ENCODE results near the gene C2CD4D.
A peak's percentile ranks its signal among the peaks of the same experiment; 100 is the strongest.
"Not testable (repeated sequence)": the region's sequence is repeated elsewhere in the genome, so short reads cannot be mapped to it uniquely, and the experiment has no call there.

C2CD4D gene

DNA sequence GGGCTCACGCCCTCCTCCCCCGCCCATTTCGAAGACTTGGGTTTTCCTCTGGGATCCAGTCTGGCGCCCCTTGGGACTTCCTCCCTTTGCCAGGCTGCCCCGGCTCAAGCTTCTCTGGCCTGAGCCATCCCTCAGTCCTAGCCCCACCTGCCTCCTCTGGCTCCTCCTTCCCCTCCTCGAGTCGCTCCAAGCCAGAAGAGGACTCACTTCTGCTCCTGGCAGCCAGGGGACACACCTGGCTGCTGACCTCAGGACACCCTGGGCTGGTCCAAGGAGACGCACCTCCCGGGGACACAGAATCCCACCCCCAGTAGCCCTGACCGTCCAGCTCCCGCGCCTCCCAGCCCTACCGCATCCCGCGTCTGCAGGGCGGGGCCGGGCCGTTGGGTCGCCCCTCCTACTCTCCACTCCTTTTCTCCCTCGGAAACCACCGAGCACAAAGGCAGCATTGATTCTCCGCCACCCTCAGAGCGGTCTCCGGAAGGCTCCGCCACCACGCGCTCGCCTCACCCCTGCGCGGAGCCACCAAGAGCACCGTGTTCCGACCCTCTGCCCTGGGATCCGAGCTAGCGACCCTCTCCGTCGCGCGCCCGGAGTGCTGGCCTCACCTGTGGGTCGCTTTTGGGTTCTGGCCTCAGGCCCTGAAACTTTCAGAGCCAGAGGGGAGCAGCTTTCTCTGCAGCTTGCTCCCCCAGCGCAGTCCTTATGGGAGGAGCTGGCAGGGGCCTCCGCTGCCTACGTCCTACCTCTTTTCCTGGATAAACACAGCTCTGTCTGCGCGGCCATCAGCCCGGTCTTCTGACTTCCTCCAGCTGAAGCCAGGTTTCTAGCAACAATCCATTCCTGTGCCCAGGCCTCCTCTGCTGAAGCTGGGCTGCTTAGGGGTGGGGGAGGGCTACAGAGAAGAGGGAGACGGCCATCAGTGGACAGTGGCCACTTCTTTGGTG is at the start of gene C2CD4D:
TSS of gene C2CD4D (minus strand) at position 364 of the 947 bp plus-strand sequence. CDS start 831 bp downstream, outside the sequence.
- DNase-seq, result peak; percentile 84

DNA sequence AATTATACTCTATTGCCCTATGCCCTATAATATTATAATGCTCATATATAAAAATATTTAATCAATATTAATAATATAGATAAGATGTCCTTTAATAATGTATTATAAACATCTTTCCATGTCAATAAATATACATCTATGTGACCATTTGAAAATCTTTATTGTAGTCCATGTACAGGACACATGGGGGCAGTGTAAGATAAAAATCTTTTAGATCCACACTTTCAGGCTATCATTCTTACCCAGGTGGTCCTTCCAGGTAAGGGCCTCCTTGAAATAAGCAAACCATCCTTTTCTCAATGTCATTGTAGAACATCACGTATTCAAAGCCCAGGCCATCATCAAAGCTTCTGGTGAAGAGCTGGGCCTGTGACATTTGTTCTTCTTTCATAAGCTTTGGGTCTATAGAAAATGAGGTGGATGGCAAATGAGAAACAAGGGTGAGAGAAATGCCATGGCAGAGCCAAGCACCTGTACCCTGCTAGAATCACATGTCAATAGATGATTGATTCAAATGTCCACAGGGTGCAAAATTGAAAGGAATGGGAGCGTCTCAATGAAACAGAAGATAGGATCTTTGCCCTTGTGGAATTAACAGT is 49.5 kb upstream of the C2CD4D start:
- DNase-seq, result no peak

DNA sequence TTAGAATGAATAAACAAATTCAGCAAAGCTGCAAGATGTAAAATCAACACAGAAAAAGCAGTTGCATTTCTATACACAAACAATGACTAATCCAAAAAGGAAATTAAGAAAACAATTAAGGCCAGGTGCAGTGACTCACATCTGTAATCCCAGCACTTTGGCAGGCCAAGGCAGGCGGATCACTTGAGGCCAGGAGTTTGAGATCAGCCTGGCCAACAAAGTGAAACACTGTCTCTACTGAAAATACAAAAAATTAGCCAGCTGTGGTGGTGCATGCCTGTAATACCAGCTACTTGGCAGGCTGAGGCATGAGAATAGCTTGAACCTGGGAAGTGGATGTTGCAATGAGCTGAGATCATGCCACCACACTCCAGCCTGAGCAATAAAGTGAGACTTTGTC is 47.4 kb upstream of the C2CD4D start:
- no peak for DNase-seq

DNA sequence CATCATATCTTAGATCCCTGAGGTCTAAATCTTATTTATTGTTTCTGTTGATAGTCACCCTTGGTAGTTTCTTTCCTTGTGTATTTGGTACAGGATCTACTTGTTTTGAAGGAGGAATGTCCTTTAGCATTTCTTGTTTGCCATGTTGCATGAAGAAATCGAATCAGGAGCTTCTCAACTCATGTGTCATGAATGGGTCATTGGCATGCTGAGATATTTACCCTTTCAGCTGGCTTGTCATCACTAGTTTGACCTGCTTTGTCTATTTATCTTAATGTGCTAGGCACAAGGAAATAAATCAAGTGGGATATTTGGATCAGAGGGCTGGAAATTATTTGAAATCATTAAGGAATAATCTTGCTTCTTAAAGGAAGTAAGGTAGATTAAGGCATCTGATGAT is 45.9 kb upstream of the C2CD4D start:
- DNase-seq, result no peak

DNA sequence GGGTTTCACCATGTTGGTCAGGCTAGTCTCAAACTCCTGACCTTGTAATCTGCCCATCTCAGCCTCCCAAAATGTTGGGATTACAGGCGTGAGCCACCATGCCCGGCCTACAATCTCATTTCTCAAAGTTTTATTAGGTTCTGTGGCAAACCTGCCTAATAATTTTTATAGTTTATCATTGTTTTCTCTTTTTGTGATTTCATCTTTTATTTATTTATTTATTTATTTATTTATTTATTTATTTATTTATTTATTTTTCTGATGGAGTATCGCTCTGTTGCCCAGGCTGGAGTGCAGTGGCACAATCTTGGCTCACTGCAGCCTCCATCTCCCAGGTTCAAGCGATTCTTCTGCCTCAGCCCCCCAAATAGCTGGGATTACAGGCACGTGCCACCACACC is 45.3 kb upstream of the C2CD4D start:
- not testable (repeated sequence) for DNase-seq

DNA sequence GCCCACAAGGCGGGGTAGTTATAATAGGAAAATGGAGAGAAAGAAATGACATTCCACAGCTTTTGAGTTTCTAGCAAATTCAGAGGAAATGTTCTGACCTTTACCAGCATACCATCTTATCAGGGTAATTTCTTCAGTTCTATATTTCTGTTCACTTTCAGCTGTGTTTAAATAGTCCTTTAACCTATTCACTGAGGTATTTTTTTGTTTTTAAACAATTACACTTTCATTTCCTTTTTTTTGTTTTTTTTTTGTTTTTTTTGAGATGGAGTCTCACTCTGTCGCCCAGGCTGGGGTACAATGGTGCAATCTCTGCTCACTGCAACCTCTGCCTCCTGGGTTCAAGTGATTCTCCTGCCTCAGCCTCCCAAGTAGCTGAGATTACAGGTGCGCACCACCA is 44.8 kb upstream of the C2CD4D start:
- not testable (repeated sequence) for DNase-seq

DNA sequence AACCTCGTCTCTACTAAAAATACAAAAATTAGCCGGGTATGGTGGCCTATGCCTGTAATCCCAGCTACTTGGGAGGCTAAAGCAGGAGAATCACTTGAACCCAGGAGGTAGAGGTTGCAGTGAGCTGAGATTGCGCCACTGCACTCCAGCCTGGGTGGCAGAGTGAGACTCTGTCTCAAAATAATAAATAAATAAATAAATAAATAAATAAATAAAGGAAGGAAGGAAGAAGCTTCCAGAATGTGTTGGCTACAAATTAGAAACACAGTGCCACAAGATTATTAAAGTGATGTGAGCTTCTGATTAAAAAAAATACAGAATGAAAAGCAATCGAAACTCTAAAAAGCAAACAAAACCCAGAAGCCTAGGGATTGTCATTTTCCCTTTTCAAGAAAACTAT is 44.3 kb upstream of the C2CD4D start:
- DNase-seq, result not testable (repeated sequence)

DNA sequence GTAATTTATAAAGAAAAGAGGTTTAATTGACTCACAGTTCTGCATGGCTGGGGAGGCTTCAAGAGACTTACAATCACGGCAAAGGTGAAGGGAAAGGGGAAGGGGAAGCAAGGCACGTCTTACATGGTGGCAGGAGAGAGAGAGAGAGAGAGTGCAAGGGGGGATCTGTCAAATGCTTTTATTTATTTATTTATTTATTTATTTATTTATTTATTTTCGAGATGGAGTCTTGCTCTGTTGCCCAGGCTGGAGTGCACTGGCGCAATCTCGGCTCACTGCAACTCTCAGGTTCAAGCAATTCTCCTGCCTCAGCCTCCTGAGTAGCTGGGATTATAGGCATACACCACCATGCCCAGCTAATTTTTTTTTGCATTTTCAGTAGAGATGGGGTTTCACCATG is 43.3 kb upstream of the C2CD4D start:
- not testable (repeated sequence) for DNase-seq

DNA sequence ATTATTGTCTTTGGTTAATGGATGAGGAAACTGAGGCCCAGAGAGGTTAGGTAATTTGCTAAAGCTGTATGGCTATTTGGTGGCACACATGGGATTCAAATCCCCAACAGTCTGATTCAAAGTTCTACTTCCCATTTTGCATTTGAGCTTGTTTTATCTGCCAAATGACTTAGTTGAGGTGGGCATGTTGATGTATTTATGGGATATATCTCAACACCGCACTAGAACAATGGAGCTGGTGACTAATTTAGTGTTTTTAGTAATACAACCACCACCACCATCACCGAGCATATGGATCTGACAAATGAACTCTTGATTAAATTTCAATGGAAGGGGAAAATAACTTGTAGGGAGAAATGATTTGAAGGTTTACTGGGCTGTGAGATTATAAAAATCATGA is 42.8 kb upstream of the C2CD4D start:
- DNase-seq, result no peak

DNA sequence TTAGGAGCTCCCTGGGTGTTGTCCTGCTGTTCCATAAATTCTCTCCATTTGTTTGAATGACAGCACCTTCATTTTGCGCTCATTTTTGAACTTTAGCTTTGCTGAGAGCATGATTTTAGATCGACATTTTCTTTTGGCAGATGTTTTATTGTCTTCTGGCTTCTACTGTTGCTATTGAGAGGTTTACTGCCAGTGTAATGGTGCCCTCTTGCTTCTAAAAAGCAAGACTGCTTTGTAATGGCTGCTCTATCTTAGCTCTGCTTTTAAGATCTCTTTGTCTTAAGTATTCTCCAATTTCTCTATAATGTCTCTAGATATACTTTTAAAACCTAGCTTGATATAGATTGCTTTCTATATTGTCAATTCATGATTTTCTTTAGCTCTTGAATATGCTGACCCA is 41.9 kb upstream of the C2CD4D start:
- DNase-seq, result peak; percentile 9

DNA sequence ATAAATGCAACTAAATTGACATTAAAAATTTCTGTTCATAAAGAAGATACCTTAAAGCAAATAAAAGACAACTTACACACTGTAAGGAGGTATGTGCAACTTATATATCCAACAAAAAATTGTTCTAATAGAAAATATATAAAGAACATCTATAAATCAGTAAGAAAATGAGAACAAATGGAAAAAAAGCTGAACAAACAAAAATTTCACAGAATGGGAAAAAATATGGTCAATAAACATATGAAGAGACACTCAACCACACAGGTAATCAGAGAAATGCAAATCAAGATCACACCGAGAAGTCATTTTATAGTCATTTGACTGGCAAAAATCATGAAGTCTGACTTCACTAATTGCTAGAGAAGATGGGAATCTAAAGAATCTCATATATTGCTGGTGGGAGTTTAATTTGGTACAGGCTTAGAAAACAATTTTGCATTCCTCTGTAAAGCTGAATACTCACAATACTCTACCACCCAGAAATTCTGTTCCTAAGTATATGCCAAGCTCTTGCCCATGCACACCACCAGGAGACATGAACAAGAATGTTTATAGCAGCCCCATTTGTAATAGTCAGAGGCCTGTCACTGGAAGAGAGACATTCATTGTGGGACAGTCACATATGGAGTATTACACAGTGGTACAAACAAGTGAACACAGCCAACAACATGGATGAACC is 35.9 kb upstream of the C2CD4D start:
- DNase-seq, result no peak

DNA sequence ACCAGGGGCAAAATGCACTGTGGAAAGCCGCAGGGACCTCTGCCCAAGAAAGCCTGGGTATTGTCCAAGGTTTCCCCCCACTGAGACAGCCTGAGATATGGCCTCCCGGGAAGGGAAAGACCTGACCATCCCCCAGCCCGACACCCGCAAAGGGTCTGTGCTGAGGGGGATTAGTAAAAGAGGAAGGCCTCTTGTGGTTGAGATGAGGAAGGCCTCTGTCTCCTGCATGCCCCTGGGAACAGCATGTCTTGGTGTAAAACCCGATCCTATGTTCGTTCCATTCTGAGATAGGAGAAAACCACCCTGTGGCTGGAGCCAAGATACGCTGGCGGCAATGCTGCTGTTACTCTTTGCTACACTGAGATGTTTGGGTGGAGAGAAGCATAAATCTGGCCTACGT is 33.2 kb upstream of the C2CD4D start:
- not testable (repeated sequence) for DNase-seq

DNA sequence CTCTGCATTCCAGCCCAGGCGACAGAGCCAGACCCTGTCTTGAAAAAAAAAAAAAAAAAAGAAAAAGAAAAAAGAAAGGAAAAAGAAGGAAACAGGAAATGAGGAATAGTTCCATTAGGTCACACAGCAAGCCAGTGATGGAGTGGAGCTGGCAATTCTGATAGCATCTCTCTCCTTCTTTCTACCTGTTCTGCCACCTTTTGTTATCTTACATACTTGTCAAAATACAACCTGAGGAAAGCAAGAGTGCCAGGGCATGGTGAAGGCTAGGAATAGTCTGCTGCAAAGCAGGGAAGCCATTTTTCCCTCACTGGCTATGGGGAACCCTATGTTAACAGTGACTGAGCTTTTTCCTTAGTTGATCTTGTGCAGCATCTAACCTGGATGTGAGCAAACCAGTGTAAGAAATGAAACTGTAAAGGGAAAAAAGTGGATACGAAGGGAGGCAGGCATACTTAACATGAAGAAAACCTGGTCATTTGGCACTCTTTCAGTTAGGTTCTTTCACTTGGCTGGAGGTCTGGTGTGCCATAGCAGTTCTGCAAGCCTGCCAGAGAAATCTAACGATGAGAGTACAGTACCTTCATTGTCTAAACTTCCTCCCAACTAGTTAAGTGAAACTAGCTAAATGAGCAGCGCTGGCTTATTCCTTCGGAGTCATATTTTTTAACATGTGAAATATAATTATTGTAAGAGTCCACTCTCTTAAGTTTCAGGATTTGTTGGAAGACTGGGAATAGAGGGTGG is 31.8 kb upstream of the C2CD4D start:
- DNase-seq, result no peak

DNA sequence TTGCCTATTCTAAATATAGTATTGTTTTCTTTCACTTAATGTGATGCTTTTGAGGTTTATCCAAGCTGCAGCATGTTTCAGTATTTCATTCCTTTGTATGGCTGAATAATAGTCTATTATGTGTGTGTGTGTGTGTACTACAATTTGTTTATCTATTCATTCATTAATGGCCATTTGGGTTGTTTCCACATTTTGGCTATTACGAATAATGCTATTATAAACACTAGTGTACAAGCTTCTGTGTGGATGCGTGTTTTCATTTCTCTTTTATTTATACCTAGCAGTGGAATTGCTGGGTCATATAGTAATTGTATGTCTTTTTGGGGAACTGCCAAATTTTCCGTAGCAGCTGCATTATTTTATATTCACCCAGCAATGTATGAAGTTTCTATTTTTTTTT is 28.9 kb upstream of the C2CD4D start:
- DNase-seq, result no peak

DNA sequence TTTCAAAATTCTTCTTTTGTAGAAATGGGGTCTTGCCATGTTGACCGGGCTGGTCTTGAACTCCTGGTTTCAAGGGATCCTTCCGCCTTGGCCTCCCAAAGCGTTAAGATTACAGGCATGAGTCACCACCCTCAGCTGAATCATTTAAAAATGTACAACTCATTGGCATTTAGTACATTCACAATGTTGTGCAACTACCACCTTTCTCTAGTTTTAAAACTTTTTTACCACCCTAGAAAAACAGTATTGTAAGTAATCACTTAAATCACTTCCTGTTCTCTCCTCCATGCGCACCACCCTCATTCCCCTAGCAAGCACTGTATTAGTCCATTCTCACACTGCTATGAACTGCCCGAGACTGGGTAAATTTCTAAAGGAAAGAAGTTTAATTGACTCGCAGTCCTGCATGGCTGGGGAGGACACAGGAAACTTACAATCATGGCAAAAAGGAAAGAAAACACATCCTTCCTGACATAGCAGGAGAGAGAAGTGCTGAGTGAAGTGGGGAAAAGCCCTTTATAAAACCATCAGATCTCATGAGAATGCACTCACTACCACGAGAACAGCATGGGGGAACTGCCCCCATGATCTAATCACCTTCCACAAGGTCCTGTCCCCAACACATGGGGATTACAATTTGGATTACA is 28.3 kb upstream of the C2CD4D start:
- DNase-seq, result no peak

DNA sequence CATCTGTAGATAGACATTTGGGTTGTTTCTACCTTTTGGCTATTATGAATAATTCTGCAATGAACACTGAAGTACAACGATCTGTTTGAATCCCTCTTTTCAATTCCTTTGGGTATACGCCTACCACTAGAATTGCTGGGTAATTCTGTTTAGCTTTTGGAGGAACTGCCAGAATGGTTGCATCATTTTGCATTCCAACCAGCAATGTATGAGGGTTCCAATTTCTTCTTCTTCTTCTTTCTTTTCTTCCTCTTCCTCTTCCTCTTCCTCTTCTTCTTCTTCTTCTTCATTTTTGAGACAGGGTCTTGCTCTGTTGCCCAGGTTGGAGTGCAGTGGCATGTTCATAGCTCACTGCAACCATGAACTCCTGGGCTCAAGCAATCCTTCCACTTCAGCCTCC is 27.7 kb upstream of the C2CD4D start:
- no peak for DNase-seq

DNA sequence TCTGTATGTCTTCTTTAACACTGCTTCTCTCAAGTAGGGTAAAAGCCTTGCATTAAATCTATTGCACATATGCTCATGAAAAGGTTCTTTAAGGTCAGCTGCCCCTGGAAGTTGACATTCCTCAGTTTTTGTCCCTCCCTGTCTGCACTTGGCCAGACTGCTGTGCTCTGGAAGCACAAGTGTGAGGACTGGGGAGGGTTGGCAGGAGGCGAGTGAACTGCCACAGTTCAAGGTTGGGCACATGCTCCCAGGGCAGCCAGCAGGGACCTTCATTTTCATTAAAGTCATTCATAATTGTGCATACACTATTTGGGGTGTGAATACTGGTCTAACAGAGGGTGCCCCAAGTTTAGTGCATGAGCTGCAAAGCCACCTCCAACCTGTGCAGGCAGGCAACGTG is 24.8 kb upstream of the C2CD4D start:
- no peak for DNase-seq

DNA sequence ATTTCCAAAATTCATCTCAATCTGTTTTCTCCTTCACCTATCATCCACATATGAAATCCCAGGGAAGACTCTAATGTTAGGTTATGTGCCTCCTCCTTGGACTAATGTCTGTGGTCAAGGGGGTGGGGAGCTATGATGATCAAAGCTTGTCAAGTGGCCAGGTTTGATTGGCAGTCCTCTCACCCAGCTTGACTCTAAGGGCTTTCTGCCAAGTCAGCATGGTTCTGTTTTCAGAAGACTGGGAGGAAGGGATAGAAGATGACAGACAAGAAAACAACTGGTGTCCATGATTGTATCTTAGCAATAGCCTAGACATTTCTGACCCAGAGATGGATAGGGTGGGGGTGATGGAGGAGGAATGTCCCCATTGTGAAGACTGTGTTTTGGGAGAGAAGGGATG is 23.0 kb upstream of the C2CD4D start:
- DNase-seq, result no peak

DNA sequence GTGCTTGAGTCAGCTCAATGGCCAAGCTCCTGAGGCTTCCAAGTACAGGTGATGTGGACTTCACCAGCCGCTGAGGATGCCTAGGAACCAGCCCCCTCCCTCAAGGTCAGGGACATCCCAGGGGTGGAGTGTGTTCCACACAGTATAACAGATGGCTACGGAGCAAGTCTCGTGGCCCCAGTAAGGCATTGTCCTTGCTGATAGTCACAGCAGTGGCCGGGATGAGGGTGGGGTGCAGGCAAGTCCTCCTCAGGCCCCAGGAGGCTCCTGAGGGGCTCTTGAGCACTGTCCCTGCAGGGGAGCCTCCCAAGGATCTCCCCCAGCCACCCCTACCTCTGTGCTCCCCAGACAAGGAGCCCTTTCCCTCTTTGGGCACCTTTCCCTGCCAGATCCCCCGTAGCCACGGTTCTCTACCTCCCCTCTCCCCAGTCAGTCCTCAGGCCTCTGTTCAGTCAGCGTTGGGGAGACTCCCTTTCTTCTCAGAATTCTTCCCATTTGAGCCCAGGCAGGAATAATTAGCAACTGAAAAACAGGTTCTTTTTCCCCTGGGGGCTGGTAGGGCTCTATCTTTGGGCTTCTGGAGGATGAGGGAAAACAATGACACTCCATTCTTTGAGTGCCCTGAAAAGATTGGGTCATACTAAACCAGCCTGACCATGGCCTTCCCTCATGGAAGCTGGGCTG is 21.0 kb upstream of the C2CD4D start:
- DNase-seq, result no peak

DNA sequence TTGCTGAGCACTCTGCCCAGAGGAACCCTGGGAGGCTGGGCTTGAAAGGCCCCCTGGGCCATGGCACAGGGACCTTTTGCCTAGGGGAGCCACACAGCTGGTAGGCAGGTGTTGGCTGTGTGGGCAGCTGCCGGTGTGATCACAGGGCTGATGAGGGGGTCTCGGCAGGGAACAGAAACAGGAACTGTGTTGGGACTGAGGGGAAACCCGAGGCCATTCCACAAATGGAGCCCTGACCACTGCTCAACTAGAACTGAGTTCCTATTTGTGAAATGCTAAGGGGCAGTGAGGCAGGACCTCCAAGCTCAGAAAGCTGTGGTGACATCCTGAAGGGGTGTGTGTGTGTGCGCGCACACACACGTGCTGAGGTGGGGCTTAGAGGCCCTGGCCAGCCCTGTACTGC is 20.3 kb upstream of the C2CD4D start:
- no peak for DNase-seq

DNA sequence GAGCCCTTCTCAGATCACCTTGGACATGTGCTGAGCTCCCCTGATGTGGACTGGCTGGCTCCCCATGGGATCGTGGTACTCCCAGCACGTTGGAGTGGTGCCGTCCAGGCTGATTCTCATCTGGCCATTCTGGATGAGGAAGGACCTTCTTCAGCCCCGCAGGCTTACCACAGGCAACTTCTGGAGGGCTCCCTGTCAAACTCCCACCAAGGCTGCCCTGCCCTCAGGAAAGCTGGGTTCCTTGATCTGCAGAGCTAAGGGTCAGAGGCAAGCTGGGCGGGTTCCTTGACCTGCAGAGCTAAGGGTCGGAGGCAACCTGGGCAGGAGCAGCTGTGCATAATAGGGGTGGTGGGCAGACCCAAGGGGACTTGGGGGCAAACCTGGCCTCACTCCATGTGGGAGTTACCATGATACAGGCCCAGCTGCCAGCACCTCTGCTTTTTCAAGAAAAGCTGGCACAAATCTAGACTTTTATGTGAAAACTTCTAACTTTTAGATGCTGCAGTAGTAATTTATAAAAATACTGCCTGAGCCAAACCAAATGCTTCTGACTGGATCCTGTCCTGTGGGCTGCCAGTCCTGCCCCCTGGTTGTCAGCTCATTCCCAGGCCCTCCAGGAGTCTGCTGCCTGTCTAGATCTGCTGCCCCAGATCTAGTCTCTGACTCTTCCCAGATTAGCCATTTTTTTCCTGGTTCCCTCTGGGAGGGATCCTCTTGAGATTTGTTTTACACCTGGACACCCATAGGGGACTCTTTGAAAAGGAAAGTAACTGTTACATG is 19.5 kb upstream of the C2CD4D start:
- no peak for DNase-seq

All from DMS153 (cell line).